ENCODE measurements around the gene PEF1. TPM values are rescaled to one million over a fixed set of nuclear protein-coding genes. Genes with fewer than 3 reads are reported as not detected.

The PEF1 gene
- 70.0 and 73.6 TPM in 2 replicates for total RNA-seq

DNA sequence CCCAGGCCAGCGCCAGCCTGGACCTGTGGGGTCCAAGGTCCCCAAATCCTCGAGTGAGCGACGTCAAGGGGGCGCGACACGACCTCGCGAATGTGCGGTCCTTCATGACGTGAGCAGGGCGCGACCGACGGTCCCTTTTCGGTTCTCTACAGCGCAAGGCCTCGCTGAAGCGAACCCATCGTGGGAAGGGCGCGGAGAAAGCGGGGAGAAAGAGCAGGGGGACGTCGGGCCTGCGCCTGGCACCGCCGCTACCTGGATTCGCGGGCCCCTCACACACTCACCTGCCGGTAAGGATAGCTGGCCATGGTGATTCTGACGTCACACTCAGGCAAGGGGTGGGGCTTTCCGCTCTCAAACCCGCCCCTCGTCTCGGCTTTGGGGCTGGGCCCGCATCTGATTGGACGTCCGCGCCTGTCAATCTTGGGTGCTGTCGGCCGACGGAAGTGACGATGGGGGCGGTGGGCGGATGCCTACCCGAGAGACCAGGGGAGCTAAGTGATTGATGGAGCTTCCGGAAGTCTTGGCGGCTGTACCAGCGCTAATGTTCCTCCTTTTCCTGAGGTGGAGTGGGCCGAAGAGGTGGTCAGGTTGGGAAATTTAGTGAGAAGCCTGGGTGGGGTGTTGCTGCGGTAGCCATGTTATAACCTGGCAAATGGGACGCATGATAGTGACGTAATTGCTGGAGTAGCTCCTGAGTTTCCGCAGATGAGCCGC, at the start of gene PEF1:
Gene PEF1 (minus strand): TSS at position 317 of the 714 bp plus-strand sequence. CDS start 12 bp downstream, at position 305.

GRCh38 chr1:31617218-31617915, 27.3 kb downstream of the PEF1 start, which contains the start of gene HCRTR1:
TSS of gene HCRTR1 (plus strand) at chr1:31617689. CDS start at chr1:31619193, 1,504 bp downstream.

Other genes with a start within 250 kb of the PEF1 start
- 3.7 and 5.0 TPM in 2 replicates for gene SERINC2, start 231.7 kb downstream of the PEF1 start, total RNA-seq
- gene TINAGL1, start 68.4 kb downstream of the PEF1 start, total RNA-seq: 25.0 and 31.8 TPM in 2 replicates
- not detected in 2 replicates for gene HCRTR1, start 27.2 kb downstream of the PEF1 start, total RNA-seq
- gene COL16A1, start 59.1 kb upstream of the PEF1 start, total RNA-seq: 101 and 130 TPM in 2 replicates
- gene ADGRB2, start 119.5 kb upstream of the PEF1 start, total RNA-seq: 4.4 and 7.0 TPM in 2 replicates
- 44.3 and 48.9 TPM in 2 replicates for gene SPOCD1, start 171.1 kb upstream of the PEF1 start, total RNA-seq

All from articular chondrocyte of knee joint (primary cell).